ENCODE results near the gene FAM237A.

GRCh38 chr2:206698811-206699210 lies 56.5 kb downstream of the FAM237A start:
- TF ChIP-seq CTCF (conservative IDR thresholded peaks at IDR 0.05; ENCODE audit: low read length): no peak
- no peak for TF ChIP-seq EZH2phosphoT487 (IDR thresholded peaks at IDR 0.05; ENCODE audit: borderline replicate concordance, low read depth, low read length)

All from OCI-LY7 (cell line).